HepG2 (cell line): ENCODE data around the gene TLR5.

Experiments
- EHMT2 ChIP-seq: fragments of 200-600 bp; sonication (generic); IDR thresholded peaks from 2 replicates; pipeline ENCODE4 v1.7.0; 2017; ENCODE audit warnings: antibody characterized with exemption, low read depth, low read length, borderline replicate concordance
- FOSL2 ChIP-seq: sonication (generic); formaldehyde crosslinking; IDR thresholded peaks from 2 replicates; pipeline ENCODE4 v1.4.0; 2020; ENCODE audit warnings: missing genetic modification reagents
- FOXP1 ChIP-seq, 2 experiments: fragments of 450-650 bp in 1 of 2; IDR thresholded peaks; 2 replicates each; pipeline ENCODE4 v1.6.1; 2017 to 2018; ENCODE audit warnings: antibody characterized with exemption in 1 of 2
- NFYB ChIP-seq: sonication (generic); formaldehyde crosslinking; IDR thresholded peaks from 2 replicates; pipeline ENCODE4 v1.4.0; 2020; ENCODE audit warnings: missing genetic modification reagents
- RORA ChIP-seq: sonication (generic); formaldehyde crosslinking; IDR thresholded peaks from 2 replicates; pipeline ENCODE4 v1.5.0; 2020; ENCODE audit warnings: mild to moderate bottlenecking, missing genetic modification reagents, moderate library complexity
- ZNF101 ChIP-seq: sonication (generic); formaldehyde crosslinking; IDR thresholded peaks from 2 replicates; pipeline ENCODE4 v1.4.0; 2020; ENCODE audit warnings: mild to moderate bottlenecking, low read depth, missing genetic modification reagents, borderline replicate concordance
- ZNF362 ChIP-seq: sonication (generic); formaldehyde crosslinking; IDR thresholded peaks from 2 replicates; pipeline ENCODE4 v1.4.0; 2020; ENCODE audit warnings: missing genetic modification reagents, mild to moderate bottlenecking, borderline replicate concordance
- TF ChIP-seq, protein P1 (sequence below): sonication (generic); formaldehyde crosslinking; IDR thresholded peaks from 2 replicates; pipeline ENCODE4 v1.5.0; 2020; ENCODE audit warnings: mild to moderate bottlenecking, missing genetic modification reagents, moderate library complexity
- TF ChIP-seq, protein P2 (sequence below): IDR thresholded peaks from 2 replicates; pipeline ENCODE4 v1.6.1; 2016

DNA sequence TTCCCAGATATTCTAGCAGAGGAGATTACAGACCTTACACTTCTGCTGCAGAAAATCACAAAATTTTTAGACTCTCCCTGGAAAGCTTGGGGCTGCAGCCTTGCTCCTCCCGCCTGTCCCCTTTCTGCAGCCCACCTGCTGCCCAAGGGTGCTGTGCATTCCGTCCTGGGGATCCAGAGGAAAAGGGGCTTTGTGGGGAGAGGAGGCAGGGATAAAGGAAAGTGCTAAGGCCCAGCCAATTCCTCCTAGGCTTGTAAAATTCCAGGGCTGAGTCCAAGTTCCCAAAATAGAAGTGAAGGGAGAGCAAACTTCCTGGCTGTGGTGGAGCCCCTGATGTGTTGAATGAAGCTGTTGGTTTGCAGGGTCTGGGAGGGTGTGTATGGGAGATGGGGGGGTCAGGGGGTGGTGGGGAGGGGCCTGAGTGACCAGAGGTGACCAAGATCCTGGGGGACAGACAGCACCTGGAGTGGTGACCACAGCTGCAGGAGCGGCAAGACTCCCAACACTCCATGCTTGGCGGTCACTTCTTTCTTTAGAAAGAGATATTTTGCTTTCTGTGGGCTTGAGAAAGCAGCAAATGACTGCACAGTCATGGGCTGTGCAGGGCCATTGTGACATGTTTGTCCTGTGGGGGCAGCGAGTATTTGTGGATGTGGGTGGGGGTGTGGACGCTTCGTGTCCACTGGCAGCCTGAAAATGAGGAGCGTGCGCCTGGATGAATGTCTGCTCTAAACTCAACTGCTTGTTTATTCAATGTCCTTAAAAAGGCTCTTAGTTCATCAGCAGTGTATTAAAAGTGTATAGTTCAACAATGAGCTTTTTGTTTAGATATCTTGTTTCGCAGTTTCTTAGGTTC lies 68.4 kb downstream of the TLR5 start:
- TF ChIP-seq EHMT2 (no peak), FOSL2 (CRISPR knock-in tag) (no peak), ZNF362 (CRISPR knock-in tag) (no peak), ZNF101 (CRISPR knock-in tag) (no peak), FOXP1 (IDR thresholded peaks at IDR 0.05) (no peak), FOXP1 (CRISPR knock-in tag; IDR thresholded peaks at IDR 0.05) (no peak), NFYB (CRISPR knock-in tag) (no peak), RORA (CRISPR knock-in tag) (no peak)
- TF ChIP-seq, protein P1, sequence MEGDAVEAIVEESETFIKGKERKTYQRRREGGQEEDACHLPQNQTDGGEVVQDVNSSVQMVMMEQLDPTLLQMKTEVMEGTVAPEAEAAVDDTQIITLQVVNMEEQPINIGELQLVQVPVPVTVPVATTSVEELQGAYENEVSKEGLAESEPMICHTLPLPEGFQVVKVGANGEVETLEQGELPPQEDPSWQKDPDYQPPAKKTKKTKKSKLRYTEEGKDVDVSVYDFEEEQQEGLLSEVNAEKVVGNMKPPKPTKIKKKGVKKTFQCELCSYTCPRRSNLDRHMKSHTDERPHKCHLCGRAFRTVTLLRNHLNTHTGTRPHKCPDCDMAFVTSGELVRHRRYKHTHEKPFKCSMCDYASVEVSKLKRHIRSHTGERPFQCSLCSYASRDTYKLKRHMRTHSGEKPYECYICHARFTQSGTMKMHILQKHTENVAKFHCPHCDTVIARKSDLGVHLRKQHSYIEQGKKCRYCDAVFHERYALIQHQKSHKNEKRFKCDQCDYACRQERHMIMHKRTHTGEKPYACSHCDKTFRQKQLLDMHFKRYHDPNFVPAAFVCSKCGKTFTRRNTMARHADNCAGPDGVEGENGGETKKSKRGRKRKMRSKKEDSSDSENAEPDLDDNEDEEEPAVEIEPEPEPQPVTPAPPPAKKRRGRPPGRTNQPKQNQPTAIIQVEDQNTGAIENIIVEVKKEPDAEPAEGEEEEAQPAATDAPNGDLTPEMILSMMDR (CRISPR knock-in tag) = no peak
- TF ChIP-seq, protein P2, sequence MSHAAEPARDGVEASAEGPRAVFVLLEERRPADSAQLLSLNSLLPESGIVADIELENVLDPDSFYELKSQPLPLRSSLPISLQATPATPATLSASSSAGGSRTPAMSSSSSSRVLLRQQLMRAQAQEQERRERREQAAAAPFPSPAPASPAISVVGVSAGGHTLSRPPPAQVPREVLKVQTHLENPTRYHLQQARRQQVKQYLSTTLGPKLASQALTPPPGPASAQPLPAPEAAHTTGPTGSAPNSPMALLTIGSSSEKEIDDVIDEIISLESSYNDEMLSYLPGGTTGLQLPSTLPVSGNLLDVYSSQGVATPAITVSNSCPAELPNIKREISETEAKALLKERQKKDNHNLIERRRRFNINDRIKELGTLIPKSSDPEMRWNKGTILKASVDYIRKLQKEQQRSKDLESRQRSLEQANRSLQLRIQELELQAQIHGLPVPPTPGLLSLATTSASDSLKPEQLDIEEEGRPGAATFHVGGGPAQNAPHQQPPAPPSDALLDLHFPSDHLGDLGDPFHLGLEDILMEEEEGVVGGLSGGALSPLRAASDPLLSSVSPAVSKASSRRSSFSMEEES (CRISPR knock-in tag) = no peak
